DMS79 treated with DMSO at 0.1 percent for 48 hours (cell line): Measurements from ENCODE around the gene NCSTN.

ENCODE experiments used
- DNase-seq: peaks from one replicate; lab custom pipeline; 2025; lab: John Stamatoyannopoulos, UW

The NCSTN gene

GRCh38 chr1:160406131-160406968 lies 63.2 kb downstream of the NCSTN start:
- DNase-seq = no peak

DNA sequence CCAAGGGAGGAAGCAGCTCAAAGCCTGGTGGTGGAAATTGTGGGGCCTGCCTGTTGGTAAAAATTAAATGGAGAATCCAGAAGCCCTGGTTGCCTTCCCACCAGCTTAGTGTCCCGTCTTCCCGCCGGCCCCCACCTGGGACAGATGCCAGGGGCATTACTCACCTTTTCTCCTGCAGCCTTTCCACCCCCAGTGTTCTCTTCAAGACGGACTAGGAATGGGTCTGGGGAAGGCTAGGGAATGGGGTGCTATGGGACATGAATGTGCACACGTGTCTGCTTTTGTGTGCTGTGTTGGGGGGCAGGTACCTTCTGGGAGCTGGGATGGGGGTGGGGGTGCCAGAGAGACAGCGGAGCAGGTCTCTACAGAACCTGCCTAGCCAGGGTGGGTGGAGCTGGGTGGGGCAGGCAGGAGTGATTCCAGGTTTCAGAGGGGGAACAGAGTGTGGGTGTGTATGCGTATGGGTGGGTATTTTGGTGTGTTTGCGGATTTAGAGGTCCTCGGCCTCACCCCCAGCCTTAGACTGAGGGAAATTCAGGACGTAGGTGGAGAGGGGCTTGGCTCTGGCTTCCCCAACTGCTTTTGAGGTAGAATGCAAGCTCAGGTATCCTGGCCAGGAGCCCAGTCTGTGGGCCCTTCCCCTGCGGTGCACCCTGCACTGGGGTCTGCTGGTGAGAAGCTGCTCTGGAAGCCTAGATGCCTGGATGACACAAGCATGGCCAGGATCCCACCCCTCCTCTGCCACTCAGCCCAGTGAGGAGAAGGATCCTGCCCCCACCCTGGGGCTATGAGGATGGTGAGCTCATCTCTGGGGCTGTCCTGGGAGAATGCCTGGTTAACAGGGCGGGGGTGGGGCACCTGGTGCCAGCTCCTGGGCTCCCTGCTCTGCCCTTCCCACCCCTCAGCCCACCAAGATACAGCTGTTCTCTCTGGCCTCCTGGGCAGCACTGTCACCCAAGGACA lies 64.9 kb downstream of the NCSTN start:
- no peak for DNase-seq
